RWPE1 (cell line): Measurements from ENCODE around the gene SLC8A2.
A peak's percentile ranks its signal among the peaks of the same experiment; 100 is the strongest.
"Not testable (repeated sequence)": the region's sequence is repeated elsewhere in the genome, so short reads cannot be mapped to it uniquely, and the experiment has no call there.

Experiments
- CTCF ChIA-PET: fragments of 350-600 bp; sonication (Branson Sonifier 250); formaldehyde crosslinking; extraction: SDS; loops from one replicate; lab custom pipeline; 2021; lab: Yijun Ruan, JAX
- POLR2A ChIA-PET: fragments of 400-600 bp; formaldehyde crosslinking; extraction: SDS; loops from one replicate; lab custom pipeline; 2020; ENCODE audit warnings: antibody characterized with exemption; ENCODE audit not compliant: low non-redundant PET; lab: Yijun Ruan, JAX
- DNase-seq: peaks from one replicate; pipeline ENCODE4 v3.0.0; 2012; ENCODE audit warnings: low spot score
- H3K27ac ChIP-seq: fragments of 450-650 bp; 2 replicates; pipeline ENCODE4 v1.5.1; 2017
- CTCF ChIP-seq: fragments of 450-650 bp; conservative IDR thresholded peaks from 2 replicates; pipeline ENCODE4 v1.5.1; 2017; ENCODE audit warnings: low read depth, mild to moderate bottlenecking

The SLC8A2 gene

GRCh38 chr19:47489072-47489914 is 17.6 kb upstream of the SLC8A2 start:
- POLR2A ChIA-PET = interaction anchor here (0.6 kb wide), 1 partner anchor 209 kb away, joined by 3 read pairs; no protein-coding TSS in a partner anchor
- CTCF ChIA-PET = interaction anchor here (0.6 kb wide), 1 partner anchor 141 kb away, joined by 4 read pairs; no protein-coding TSS in a partner anchor
- no peak for TF ChIP-seq CTCF
- no peak for DNase-seq
- peak overlapping the region; percentile 67 for H3K27ac ChIP-seq

GRCh38 chr19:47487551-47488515 is 16.1 kb upstream of the SLC8A2 start:
- ChIA-PET POLR2A (no interaction called here), CTCF (interaction anchor here (0.5 to 0.6 kb wide), 3 partner anchors 24 to 64 kb away, joined by 3 to 4 read pairs (median 4); no protein-coding TSS in a partner anchor)

GRCh38 chr19:47486900-47487299 is 15.2 kb upstream of the SLC8A2 start:
- TF ChIP-seq CTCF = no peak
- no peak for DNase-seq
- CTCF ChIA-PET = interaction anchor here (0.5 to 0.7 kb wide), 2 partner anchors 36 to 65 kb away, joined by 3 read pairs; no protein-coding TSS in a partner anchor
- POLR2A ChIA-PET = no interaction called here
- H3K27ac ChIP-seq = peak overlapping the region; percentile 89

More at GRCh38 chr19:47487551-47488515, 16.1 kb upstream of the SLC8A2 start:
- no peak for DNase-seq
- H3K27ac ChIP-seq = peak overlapping the region; percentile 89
- no peak for TF ChIP-seq CTCF

GRCh38 chr19:47486220-47486619 is 14.5 kb upstream of the SLC8A2 start:
- CTCF ChIA-PET = interaction anchor here (0.6 kb wide), 1 partner anchor 94 kb away, joined by 3 read pairs; no protein-coding TSS in a partner anchor
- POLR2A ChIA-PET, DNase-seq: not testable (repeated sequence)
- peak overlapping the region; percentile 89 for H3K27ac ChIP-seq

GRCh38 chr19:47485210-47485609 is 13.5 kb upstream of the SLC8A2 start:
- no peak for TF ChIP-seq CTCF
- CTCF ChIA-PET = no interaction called here
- POLR2A ChIA-PET = no interaction called here
- H3K27ac ChIP-seq = peak overlapping the region; percentile 89
- DNase-seq = no peak

- peak within 1 kb of the TSS; percentile 89 for H3K27ac ChIP-seq
- CTCF ChIA-PET = interaction anchor here (0.5 to 1.5 kb wide), 16 partner anchors 9 to 1089 kb away, joined by 3 to 7 read pairs (median 4); partner anchors contain the start of gene SLC8A2
- peak; percentile 95 for TF ChIP-seq CTCF
- POLR2A ChIA-PET = interaction anchor here (0.6 to 1.0 kb wide), 2 partner anchors 10 to 37 kb away, joined by 3 to 8 read pairs; no protein-coding TSS in a partner anchor
- DNase-seq = peak; percentile 90
Measured at GRCh38 chr19:47483800-47484690, 12.4 kb upstream of the SLC8A2 start, which contains the start of gene KPTN. Gene KPTN, minus strand, starts transcription at chr19:47484219. Its CDS starts 59 bp downstream, at chr19:47484160.
